HL-60 (cell line): Measurements from ENCODE around the gene SESN2.

Experiments used
- DNase-seq, 2 experiments: peaks; one replicate each; pipeline ENCODE4 v3.0.0-alpha.2; 2010 to 2020; ENCODE audit warnings: low read depth in 1 of 2, low spot score in 1 of 2
- H3K27ac ChIP-seq: fragments of 250-450 bp; sonication (Bioruptor Pico); replicated peaks from 2 replicates; pipeline ENCODE4 v1.5.1; 2020; ENCODE audit warnings: mild to moderate bottlenecking, moderate library complexity
- H3K27me3 ChIP-seq: fragments of 250-450 bp; sonication (Bioruptor Pico); 2 replicates; pipeline ENCODE4 v1.5.1; 2021; ENCODE audit warnings: mild to moderate bottlenecking, moderate library complexity; ENCODE audit not compliant: insufficient read depth, poor library complexity, severe bottlenecking
- H3K4me3 ChIP-seq: replicated peaks from 2 replicates; pipeline ENCODE4 v1.5.1; 2011; ENCODE audit warnings: mild to moderate bottlenecking, control low read depth, low read length; ENCODE audit not compliant: insufficient read depth
- GABPA ChIP-seq: IDR thresholded peaks from 2 replicates; pipeline ENCODE4 v1.6.1; 2012; ENCODE audit warnings: low read depth
- POLR2AphosphoS5 ChIP-seq: IDR thresholded peaks from 2 replicates; pipeline ENCODE4 v1.6.1; 2012; ENCODE audit warnings: low read depth
- REST ChIP-seq: IDR thresholded peaks from 2 replicates; pipeline ENCODE4 v1.6.1; 2012; ENCODE audit warnings: low read depth; ENCODE audit not compliant: insufficient replicate concordance
- SPI1 ChIP-seq: IDR thresholded peaks from 2 replicates; pipeline ENCODE4 v1.6.1; 2012; ENCODE audit warnings: low read depth, mild to moderate bottlenecking, borderline replicate concordance
- TF ChIP-seq, protein P1 (sequence below): IDR thresholded peaks from one replicate; pipeline ENCODE4 v1.5.1; 2011; ENCODE audit warnings: low read length, control low read depth, inconsistent platforms; ENCODE audit not compliant: insufficient read depth

The SESN2 gene

DNA sequence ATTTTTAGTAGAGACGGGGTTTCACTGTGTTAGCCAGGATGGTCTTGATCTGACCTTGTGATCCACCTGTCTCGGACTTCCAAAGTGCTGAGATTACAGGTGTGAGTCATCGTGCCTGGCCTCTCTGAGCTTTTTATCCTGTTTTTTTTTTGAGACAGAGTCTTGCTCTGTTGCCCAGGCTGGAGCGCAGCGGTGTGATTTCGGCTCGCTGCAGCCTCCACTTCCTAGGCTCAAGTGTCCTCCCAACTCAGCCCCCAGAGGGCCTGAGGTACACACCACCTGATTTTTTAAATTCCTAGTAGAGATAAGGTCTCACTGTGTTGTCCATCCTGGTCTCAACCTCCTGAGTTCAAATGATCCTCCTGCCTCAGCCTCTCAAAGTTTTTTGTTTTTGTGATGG, 20.4 kb downstream of the SESN2 start:
- Histone ChIP-seq H3K27ac (no peak overlapping the region), H3K4me3 (no peak overlapping the region), H3K27me3 (no peaks in the 10 kb centered on the region)
- TF ChIP-seq GABPA (no peak), POLR2AphosphoS5 (no peak), REST (no peak), SPI1 (no peak)
- TF ChIP-seq, protein P1, sequence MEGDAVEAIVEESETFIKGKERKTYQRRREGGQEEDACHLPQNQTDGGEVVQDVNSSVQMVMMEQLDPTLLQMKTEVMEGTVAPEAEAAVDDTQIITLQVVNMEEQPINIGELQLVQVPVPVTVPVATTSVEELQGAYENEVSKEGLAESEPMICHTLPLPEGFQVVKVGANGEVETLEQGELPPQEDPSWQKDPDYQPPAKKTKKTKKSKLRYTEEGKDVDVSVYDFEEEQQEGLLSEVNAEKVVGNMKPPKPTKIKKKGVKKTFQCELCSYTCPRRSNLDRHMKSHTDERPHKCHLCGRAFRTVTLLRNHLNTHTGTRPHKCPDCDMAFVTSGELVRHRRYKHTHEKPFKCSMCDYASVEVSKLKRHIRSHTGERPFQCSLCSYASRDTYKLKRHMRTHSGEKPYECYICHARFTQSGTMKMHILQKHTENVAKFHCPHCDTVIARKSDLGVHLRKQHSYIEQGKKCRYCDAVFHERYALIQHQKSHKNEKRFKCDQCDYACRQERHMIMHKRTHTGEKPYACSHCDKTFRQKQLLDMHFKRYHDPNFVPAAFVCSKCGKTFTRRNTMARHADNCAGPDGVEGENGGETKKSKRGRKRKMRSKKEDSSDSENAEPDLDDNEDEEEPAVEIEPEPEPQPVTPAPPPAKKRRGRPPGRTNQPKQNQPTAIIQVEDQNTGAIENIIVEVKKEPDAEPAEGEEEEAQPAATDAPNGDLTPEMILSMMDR, result no peak
- DNase-seq, result no peak

DNA sequence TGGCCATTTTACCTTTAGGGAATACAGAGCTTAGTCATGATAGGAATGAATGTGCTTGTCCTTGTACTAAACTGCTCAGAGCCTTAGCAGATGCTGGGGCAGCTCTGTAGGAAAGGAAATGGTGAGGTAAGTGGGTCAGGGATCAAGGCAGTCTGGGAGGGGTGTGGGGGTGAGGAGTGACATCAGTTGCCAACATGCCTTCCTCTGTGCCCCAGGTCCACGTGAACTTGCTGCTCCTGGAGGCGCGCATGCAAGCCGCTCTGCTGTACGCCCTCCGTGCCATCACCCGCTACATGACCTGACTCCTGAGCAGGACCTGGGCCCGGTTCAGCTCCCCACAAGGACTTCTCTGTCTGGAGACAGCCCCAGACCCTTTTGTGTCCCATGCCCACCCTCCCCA, 21.2 kb downstream of the SESN2 start:
- no peak overlapping the region for H3K27ac ChIP-seq
- TF ChIP-seq POLR2AphosphoS5, result no peak
- TF ChIP-seq SPI1, result no peak
- TF ChIP-seq, protein P1, result no peak
- no peak for TF ChIP-seq REST
- no peak for TF ChIP-seq GABPA

GRCh38 chr1:28280977-28281381, 21.7 kb downstream of the SESN2 start:
- H3K4me3 ChIP-seq, result no peak overlapping the region
- no peak for TF ChIP-seq REST
- TF ChIP-seq, protein P1, result no peak
- no peak for TF ChIP-seq POLR2AphosphoS5
- no peak for TF ChIP-seq GABPA
- TF ChIP-seq SPI1, result no peak
- H3K27ac ChIP-seq, result no peak overlapping the region
- no peak for DNase-seq
- H3K27me3 ChIP-seq, result no peaks in the 10 kb centered on the region

More for the DNA sequence above, 21.2 kb downstream of the SESN2 start:
- DNase-seq, result no peak
- Histone ChIP-seq H3K27me3 (no peaks in the 10 kb centered on the region), H3K4me3 (no peak overlapping the region)
